HG03457 (cell line): Measurements from ENCODE around the gene MYRIP.
"Not testable (repeated sequence)": the region's sequence is repeated elsewhere in the genome, so short reads cannot be mapped to it uniquely, and the experiment has no call there.

ENCODE experiments used
- ATAC-seq: cut with Tn5 transposase; IDR thresholded peaks from one replicate; pipeline ENCODE4 v1.9.1; 2021; ENCODE audit warnings: moderate number of reproducible peaks; ENCODE audit not compliant: unreplicated experiment

Gene MYRIP

GRCh38 chr3:40077828-40078492 lies 268.6 kb downstream of the MYRIP start:
- not testable (repeated sequence) for ATAC-seq

GRCh38 chr3:40078590-40078989 lies 269.2 kb downstream of the MYRIP start:
- no peak for ATAC-seq

- ATAC-seq = no peak
Measured at GRCh38 chr3:40079203-40079846, 269.9 kb downstream of the MYRIP start.

GRCh38 chr3:40079847-40080240 lies 270.4 kb downstream of the MYRIP start:
- no peak for ATAC-seq

- ATAC-seq = no peak
Measured at GRCh38 chr3:40083066-40083465, 273.7 kb downstream of the MYRIP start.

- not testable (repeated sequence) for ATAC-seq
Measured at GRCh38 chr3:40084424-40084823, 275.0 kb downstream of the MYRIP start.

GRCh38 chr3:40086890-40087883 lies 277.8 kb downstream of the MYRIP start:
- ATAC-seq = no peak

- no peak for ATAC-seq
Measured at GRCh38 chr3:40088527-40089170, 279.2 kb downstream of the MYRIP start.

- no peak for ATAC-seq
Measured at GRCh38 chr3:40096661-40097111, 287.3 kb downstream of the MYRIP start.

- no peak for ATAC-seq
Measured at GRCh38 chr3:40097131-40098117, 288.0 kb downstream of the MYRIP start.

GRCh38 chr3:40098261-40098759 lies 288.9 kb downstream of the MYRIP start:
- no peak for ATAC-seq

- ATAC-seq = no peak
Measured at GRCh38 chr3:40099871-40100270, 290.5 kb downstream of the MYRIP start.

GRCh38 chr3:40102182-40102581 lies 292.8 kb downstream of the MYRIP start:
- no peak for ATAC-seq

GRCh38 chr3:40103829-40104228 lies 294.4 kb downstream of the MYRIP start:
- no peak for ATAC-seq

- ATAC-seq = no peak
Measured at GRCh38 chr3:40104441-40104840, 295.0 kb downstream of the MYRIP start.

- no peak for ATAC-seq
Measured at GRCh38 chr3:40108643-40109042, 299.2 kb downstream of the MYRIP start.

GRCh38 chr3:40109641-40110490 lies 300.5 kb downstream of the MYRIP start:
- ATAC-seq = no peak

- no peak for ATAC-seq
Measured at GRCh38 chr3:40116478-40117177, 307.2 kb downstream of the MYRIP start.
